Caki2 (cell line): ENCODE measurements around the gene YPEL4. TPM values are rescaled to one million over a fixed set of nuclear protein-coding genes. Genes with fewer than 3 reads are reported as not detected.
"Not testable (repeated sequence)": the region's sequence is repeated elsewhere in the genome, so short reads cannot be mapped to it uniquely, and the experiment has no call there.

Source experiments
- DNase-seq: peaks from one replicate; pipeline ENCODE4 v3.0.0-alpha.2; 2015; ENCODE audit warnings: low read depth
- in situ Hi-C: cut with HindIII; loops from 2 replicates; pipeline ENCODE4 v1.10.0; 2016; ENCODE audit warnings: low sequenced_read_pairs, low pct_unique_long_range_greater_than_20kb, mixed read lengths
- total RNA-seq: library from RNA; depleted of rRNA; stranded (reverse); fragments of >200 nt; shearing (Covaris generic); gene quantifications from 2 replicates; pipeline ENCODE4 v1.2.3, GENCODE V29; 2014; ENCODE audit warnings: low replicate concordance

Gene YPEL4
- total RNA-seq, 1 experiment from 2014 or later: 0.14 TPM

GRCh38 chr11:57653163-57653562 lies 3.5 kb upstream of the YPEL4 start:
- in situ Hi-C loops: no loop called here
- DNase-seq: no peak

GRCh38 chr11:57652662-57653061 lies 3.0 kb upstream of the YPEL4 start:
- no peak for DNase-seq
- in situ Hi-C loops: no loop called here

- in situ Hi-C loops, DNase-seq: not testable (repeated sequence)
These were observed 2.5 kb upstream of the YPEL4 start for GRCh38 chr11:57652230-57652629.

GRCh38 chr11:57651408-57651807 lies 1.7 kb upstream of the YPEL4 start:
- DNase-seq: no peak
- in situ Hi-C loops: no loop called here

GRCh38 chr11:57650739-57651090 lies 1.0 kb upstream of the YPEL4 start:
- no peak for DNase-seq
- in situ Hi-C loops: no loop called here

GRCh38 chr11:57648801-57649735 lies 644 bp downstream of the YPEL4 start:
- in situ Hi-C loops: no loop called here
- DNase-seq: no peak

- in situ Hi-C loops: no loop called here
- no peak for DNase-seq
These were observed 1.5 kb downstream of the YPEL4 start for GRCh38 chr11:57647960-57648800.

- in situ Hi-C loops: no loop called here
- no peak for DNase-seq
These were observed 2.3 kb downstream of the YPEL4 start for GRCh38 chr11:57647372-57647771.

GRCh38 chr11:57646799-57647303 lies 2.9 kb downstream of the YPEL4 start:
- in situ Hi-C loops: no loop called here
- no peak for DNase-seq

- no peak for DNase-seq
- in situ Hi-C loops: no loop called here
These were observed 3.4 kb downstream of the YPEL4 start for GRCh38 chr11:57646194-57646798.

- no peak for DNase-seq
- in situ Hi-C loops: no loop called here
These were observed 4.0 kb downstream of the YPEL4 start for GRCh38 chr11:57645689-57646085.

GRCh38 chr11:57644748-57645688 lies 4.7 kb downstream of the YPEL4 start:
- peak; percentile 38 for DNase-seq
- in situ Hi-C loops: no loop called here

GRCh38 chr11:57643802-57644201 lies 5.9 kb downstream of the YPEL4 start:
- in situ Hi-C loops: no loop called here
- DNase-seq: no peak

- in situ Hi-C loops: no loop called here
- peak; percentile 35 for DNase-seq
These were observed 8.5 kb downstream of the YPEL4 start for GRCh38 chr11:57641011-57641807.

GRCh38 chr11:57640068-57640800 lies 9.5 kb downstream of the YPEL4 start:
- in situ Hi-C loops: no loop called here
- DNase-seq: no peak

GRCh38 chr11:57639321-57640067 lies 10.2 kb downstream of the YPEL4 start:
- no peak for DNase-seq
- in situ Hi-C loops: no loop called here
